Suprapubic skin (tissue), 4 donors: Measurements from ENCODE around the gene TMIGD3. TPM values are rescaled to one million over a fixed set of nuclear protein-coding genes. Genes with fewer than 3 reads are reported as not detected.
A peak's percentile ranks its signal among the peaks of the same experiment; 100 is the strongest.
"Not testable (repeated sequence)": the region's sequence is repeated elsewhere in the genome, so short reads cannot be mapped to it uniquely, and the experiment has no call there.

Experiments
- DNase-seq, 2 donors: peaks; one replicate each; pipeline ENCODE4 v3.0.0-alpha.2; 2019; ENCODE audit warnings: low spot score in 2 of 2
- H3K27ac ChIP-seq: fragments of 200-600 bp; sonication (generic); one replicate; pipeline ENCODE4 v1.5.1; 2019
- H3K27me3 ChIP-seq: fragments of 200-600 bp; sonication (generic); one replicate; pipeline ENCODE4 v1.5.1; 2019
- H3K36me3 ChIP-seq: fragments of 200-600 bp; sonication (generic); one replicate; pipeline ENCODE4 v1.5.1; 2019
- H3K4me1 ChIP-seq: fragments of 200-600 bp; sonication (generic); one replicate; pipeline ENCODE4 v1.5.1; 2019
- H3K4me3 ChIP-seq: fragments of 200-600 bp; sonication (generic); one replicate; pipeline ENCODE4 v1.5.1; 2019; ENCODE audit warnings: mild to moderate bottlenecking
- H3K9me3 ChIP-seq: fragments of 200-600 bp; sonication (generic); one replicate; pipeline ENCODE4 v1.5.1; 2019
- CTCF ChIP-seq, 2 donors: fragments of 200-600 bp in 1 of 2; fragments of 450-650 bp in 1 of 2; sonication (generic) in 1 of 2; IDR thresholded peaks; one replicate each; pipeline ENCODE4 v1.5.1; 2016 to 2019; ENCODE audit warnings: antibody characterized with exemption in 2 of 2, mild to moderate bottlenecking in 1 of 2, moderate library complexity in 1 of 2
- EP300 ChIP-seq: sonication (generic); formaldehyde crosslinking; IDR thresholded peaks from one replicate; pipeline ENCODE4 v1.6.1; 2017; ENCODE audit warnings: antibody characterized with exemption
- POLR2A ChIP-seq, 2 donors: fragments of 450-650 bp; IDR thresholded peaks; one replicate each; pipeline ENCODE4 v1.6.1; 2017; ENCODE audit warnings: antibody characterized with exemption in 2 of 2, mild to moderate bottlenecking in 2 of 2, moderate library complexity in 2 of 2
- POLR2AphosphoS5 ChIP-seq, 3 donors: sonication (generic); formaldehyde crosslinking; IDR thresholded peaks; one replicate each; pipeline ENCODE4 v1.6.1; 2017; ENCODE audit warnings: antibody characterized with exemption in 3 of 3
- WGBS: methylation state at CpG from one replicate; pipeline ENCODE4 v1.1.5; 2018; 5-methylcytosine and 5-hydroxymethylcytosine counted together
- total RNA-seq, 4 donors: library from RNA; depleted of rRNA; stranded (reverse); fragments of >200 nt; gene quantifications; one replicate each; pipeline ENCODE4 v1.1.0, GENCODE V29; 2016

Gene TMIGD3
- total RNA-seq: 1 to 10 TPM in 1 of 4 donors, not detected in 3; 1.1 TPM

- Histone ChIP-seq H3K36me3 (no peaks in the 10 kb centered on the region), H3K4me3 (peak within 1 kb of the TSS; percentile 19), H3K9me3 (no peaks in the 10 kb centered on the region), H3K27ac (peak within 1 kb of the TSS; percentile 40), H3K27me3 (no peaks in the 10 kb centered on the region), H3K4me1 (peaks cover 17% of the 10 kb centered on the region)
- WGBS: 54% methylated on average over 4 of the region's 4 CpGs
- DNase-seq: no peak
- TF ChIP-seq CTCF (IDR thresholded peaks at IDR 0.05): no peak
- TF ChIP-seq POLR2A (IDR thresholded peaks at IDR 0.05): no peak
- no peak for TF ChIP-seq POLR2AphosphoS5 (IDR thresholded peaks at IDR 0.05)
- TF ChIP-seq EP300: no peak
These were observed at the start of gene TMIGD3, which contains the start of gene ADORA3 for GRCh38 chr1:111503585-111504060. TMIGD3 (minus strand) TSS chr1:111503633; CDS start chr1:111503354, 279 bp downstream. ADORA3 (minus strand) TSS chr1:111503633; CDS start chr1:111503354, 279 bp downstream.

GRCh38 chr1:111553196-111553595, 49.8 kb upstream of the TMIGD3 start:
- WGBS: 86% methylated on average over 3 of the region's 3 CpGs
- no peaks in the 10 kb centered on the region for H3K4me1 ChIP-seq
- H3K27me3 ChIP-seq: no peaks in the 10 kb centered on the region
- no peaks in the 10 kb centered on the region for H3K9me3 ChIP-seq
- TF ChIP-seq EP300 (no peak), POLR2AphosphoS5 (IDR thresholded peaks at IDR 0.05) (no peak), POLR2A (IDR thresholded peaks at IDR 0.05) (no peak), CTCF (IDR thresholded peaks at IDR 0.05) (no peak)
- DNase-seq: no peak
- no peak overlapping the region for H3K27ac ChIP-seq
- H3K4me3 ChIP-seq: no peak overlapping the region
- H3K36me3 ChIP-seq: no peaks in the 10 kb centered on the region

GRCh38 chr1:111552587-111552986, 49.2 kb upstream of the TMIGD3 start:
- DNase-seq: no peak
- TF ChIP-seq POLR2AphosphoS5 (IDR thresholded peaks at IDR 0.05): no peak
- TF ChIP-seq POLR2A (IDR thresholded peaks at IDR 0.05): no peak
- no peak for TF ChIP-seq CTCF (IDR thresholded peaks at IDR 0.05)
- no peak for TF ChIP-seq EP300
- Histone ChIP-seq H3K27me3 (no peaks in the 10 kb centered on the region), H3K4me3 (no peak overlapping the region), H3K36me3 (no peaks in the 10 kb centered on the region), H3K27ac (no peak overlapping the region), H3K4me1 (no peaks in the 10 kb centered on the region), H3K9me3 (no peaks in the 10 kb centered on the region)

- no peak overlapping the region for H3K4me3 ChIP-seq
- no peak for TF ChIP-seq CTCF (IDR thresholded peaks at IDR 0.05)
- no peak for TF ChIP-seq POLR2AphosphoS5 (IDR thresholded peaks at IDR 0.05)
- TF ChIP-seq EP300: no peak
- TF ChIP-seq POLR2A (IDR thresholded peaks at IDR 0.05): no peak
- no peaks in the 10 kb centered on the region for H3K9me3 ChIP-seq
- no peaks in the 10 kb centered on the region for H3K4me1 ChIP-seq
- H3K36me3 ChIP-seq: no peaks in the 10 kb centered on the region
- no peaks in the 10 kb centered on the region for H3K27me3 ChIP-seq
- H3K27ac ChIP-seq: no peak overlapping the region
- no peak for DNase-seq
- WGBS: 86% methylated on average over 8 of the region's 8 CpGs
These were observed 48.4 kb upstream of the TMIGD3 start for GRCh38 chr1:111551623-111552411.

GRCh38 chr1:111547786-111548185, 44.4 kb upstream of the TMIGD3 start:
- WGBS: 93% methylated on average over 1 of the region's 1 CpG
- not testable (repeated sequence) for H3K27me3 ChIP-seq, H3K9me3 ChIP-seq, H3K4me1 ChIP-seq, H3K27ac ChIP-seq, H3K4me3 ChIP-seq, H3K36me3 ChIP-seq, DNase-seq
